GM10248 (cell line): Measurements from ENCODE around the gene LRCH1.
A peak's percentile ranks its signal among the peaks of the same experiment; 100 is the strongest.

Source experiments
- CTCF ChIA-PET: fragments of 300-600 bp; sonication (Branson Sonifier 250); formaldehyde crosslinking; extraction: SDS; loops from one replicate; lab custom pipeline; 2021; ENCODE audit warnings: antibody characterized with exemption; lab: Yijun Ruan, JAX
- POLR2A ChIA-PET: fragments of 350-650 bp; sonication (Branson Sonifier 250); formaldehyde crosslinking; extraction: SDS; loops from one replicate; lab custom pipeline; 2020; ENCODE audit warnings: antibody characterized with exemption; lab: Yijun Ruan, JAX
- DNase-seq: peaks from one replicate; pipeline ENCODE4 v3.0.0; 2012; ENCODE audit errors: extremely low spot score
- TF ChIP-seq, protein P1 (sequence below): IDR thresholded peaks from 2 replicates; pipeline ENCODE4 v1.5.1; 2012; ENCODE audit warnings: mild to moderate bottlenecking, low read depth; ENCODE audit errors: extremely low read depth, missing control alignments, control extremely low read depth

The LRCH1 gene

GRCh38 chr13:46602531-46602930, 49.6 kb downstream of the LRCH1 start:
- CTCF ChIA-PET: interaction anchor here (0.9 to 2.8 kb wide), 12 partner anchors 8 to 66 kb away, joined by 3 to 12 read pairs (median 6); no protein-coding TSS in a partner anchor
- TF ChIP-seq, protein P1, sequence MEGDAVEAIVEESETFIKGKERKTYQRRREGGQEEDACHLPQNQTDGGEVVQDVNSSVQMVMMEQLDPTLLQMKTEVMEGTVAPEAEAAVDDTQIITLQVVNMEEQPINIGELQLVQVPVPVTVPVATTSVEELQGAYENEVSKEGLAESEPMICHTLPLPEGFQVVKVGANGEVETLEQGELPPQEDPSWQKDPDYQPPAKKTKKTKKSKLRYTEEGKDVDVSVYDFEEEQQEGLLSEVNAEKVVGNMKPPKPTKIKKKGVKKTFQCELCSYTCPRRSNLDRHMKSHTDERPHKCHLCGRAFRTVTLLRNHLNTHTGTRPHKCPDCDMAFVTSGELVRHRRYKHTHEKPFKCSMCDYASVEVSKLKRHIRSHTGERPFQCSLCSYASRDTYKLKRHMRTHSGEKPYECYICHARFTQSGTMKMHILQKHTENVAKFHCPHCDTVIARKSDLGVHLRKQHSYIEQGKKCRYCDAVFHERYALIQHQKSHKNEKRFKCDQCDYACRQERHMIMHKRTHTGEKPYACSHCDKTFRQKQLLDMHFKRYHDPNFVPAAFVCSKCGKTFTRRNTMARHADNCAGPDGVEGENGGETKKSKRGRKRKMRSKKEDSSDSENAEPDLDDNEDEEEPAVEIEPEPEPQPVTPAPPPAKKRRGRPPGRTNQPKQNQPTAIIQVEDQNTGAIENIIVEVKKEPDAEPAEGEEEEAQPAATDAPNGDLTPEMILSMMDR: no peak

DNA sequence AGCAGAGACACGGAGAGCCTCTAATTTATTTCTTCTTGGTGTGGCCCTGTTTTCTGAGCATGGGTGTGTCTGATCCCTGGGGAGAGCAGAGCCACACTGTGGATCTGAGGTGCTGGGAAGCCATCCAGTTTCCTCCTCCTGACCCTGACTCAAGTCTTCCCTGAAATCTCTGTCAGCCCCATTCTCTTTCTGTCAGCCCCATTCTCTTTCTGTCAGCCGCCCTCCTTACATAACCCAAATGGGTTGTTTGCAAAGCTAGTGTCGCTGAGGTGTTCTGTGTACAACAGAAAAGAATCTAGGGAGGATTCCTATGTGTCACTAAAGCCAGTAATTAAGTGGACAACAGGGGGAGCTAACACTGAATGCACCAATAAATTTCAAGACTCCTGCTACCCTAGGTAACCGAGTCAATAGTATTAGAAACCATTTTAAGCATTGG, 50.2 kb downstream of the LRCH1 start:
- CTCF ChIA-PET: interaction anchor here (0.7 to 2.8 kb wide), 13 partner anchors 9 to 78 kb away, joined by 3 to 12 read pairs (median 5); no protein-coding TSS in a partner anchor
- TF ChIP-seq, protein P1: peak; percentile 31
- POLR2A ChIA-PET: no interaction called here

More at GRCh38 chr13:46602531-46602930, 49.6 kb downstream of the LRCH1 start:
- POLR2A ChIA-PET: no interaction called here
- DNase-seq: no peak

GRCh38 chr13:46604226-46604990, 51.4 kb downstream of the LRCH1 start:
- ChIA-PET POLR2A (no interaction called here), CTCF (interaction anchor here (1.3 to 2.8 kb wide), 5 partner anchors 12 to 69 kb away, joined by 4 to 10 read pairs (median 6); no protein-coding TSS in a partner anchor)
- TF ChIP-seq, protein P1: no peak
- no peak for DNase-seq

More for the DNA sequence above, 50.2 kb downstream of the LRCH1 start:
- DNase-seq: no peak

DNA sequence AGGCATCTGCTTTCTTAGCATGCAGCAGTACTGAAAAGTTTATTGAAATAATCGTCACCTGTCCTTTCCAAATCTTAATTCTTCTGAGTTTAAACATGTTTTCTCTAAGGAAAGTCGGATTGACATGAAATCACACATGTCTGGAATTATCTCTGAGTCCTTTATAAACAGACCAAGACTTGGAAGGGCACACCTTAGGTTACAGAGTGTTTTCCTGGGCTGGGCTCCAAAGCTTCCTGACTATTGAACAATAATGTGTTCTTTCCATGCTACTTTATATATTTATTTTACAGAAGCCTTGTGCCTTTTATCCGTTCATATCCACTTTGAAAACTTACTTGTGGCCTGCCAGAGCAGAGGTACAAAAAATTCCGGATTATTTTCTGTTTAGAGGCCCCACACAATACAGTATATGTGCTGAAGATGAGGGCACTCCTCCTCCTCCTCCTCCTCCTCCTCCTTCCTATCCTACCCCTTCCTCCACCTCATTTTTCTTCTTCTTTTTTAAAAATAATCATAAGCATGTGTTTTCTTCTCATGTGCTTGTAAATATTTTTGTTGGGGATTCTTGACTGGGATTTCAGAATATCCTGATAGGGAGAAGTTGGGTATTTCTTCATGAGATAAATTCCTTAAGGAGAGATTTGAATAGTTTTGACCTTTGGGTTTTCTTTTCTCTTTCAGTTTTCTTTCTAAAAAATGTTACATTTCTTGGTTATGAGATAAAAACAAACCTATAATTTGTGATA, 52.3 kb downstream of the LRCH1 start:
- TF ChIP-seq, protein P1: no peak
- POLR2A ChIA-PET: interaction anchor here (0.6 kb wide), 1 partner anchor 10 kb away, joined by 3 read pairs; no protein-coding TSS in a partner anchor
- CTCF ChIA-PET: interaction anchor here (2.0 to 2.2 kb wide), 2 partner anchors 12 to 54 kb away, joined by 6 to 7 read pairs; no protein-coding TSS in a partner anchor
- DNase-seq: no peak

DNA sequence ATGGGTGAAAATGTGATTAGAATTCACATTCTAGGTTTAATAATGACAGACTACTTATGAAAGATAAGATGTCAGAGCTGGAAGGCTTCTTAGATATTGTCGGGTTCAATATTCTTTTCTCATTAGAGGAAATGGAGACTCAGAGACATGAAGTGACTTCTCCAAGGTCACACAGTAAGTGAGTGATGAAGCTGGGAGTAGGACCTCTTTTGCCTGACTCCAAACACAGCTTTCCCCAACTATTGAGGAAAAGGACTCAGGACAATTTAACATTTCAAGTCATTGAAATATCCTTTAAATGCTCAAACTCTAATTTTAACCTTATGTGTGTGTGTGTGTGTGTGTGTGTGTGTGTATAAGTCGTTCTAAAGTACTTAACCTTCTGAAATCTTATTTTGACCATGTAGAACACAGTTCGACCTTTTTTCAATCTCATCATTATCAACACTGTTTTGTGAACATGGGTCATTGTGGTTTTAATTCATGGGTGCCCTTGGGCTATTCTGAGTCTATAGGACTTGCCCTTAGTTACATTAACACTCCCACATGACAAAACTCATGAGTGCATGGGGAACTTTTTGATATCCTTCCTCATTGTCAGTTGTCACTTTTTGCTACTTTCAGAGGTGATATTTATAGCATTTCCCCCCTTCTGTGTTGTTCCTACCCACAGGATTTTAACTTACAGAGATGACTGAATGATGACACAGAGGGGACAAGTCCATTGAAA, 53.0 kb downstream of the LRCH1 start:
- ChIA-PET POLR2A (interaction anchor here (0.6 kb wide), 2 partner anchors 11 to 21 kb away, joined by 3 to 8 read pairs; no protein-coding TSS in a partner anchor), CTCF (interaction anchor here (1.6 to 2.0 kb wide), 2 partner anchors 14 to 54 kb away, joined by 3 to 7 read pairs; no protein-coding TSS in a partner anchor)
- DNase-seq: peak; percentile 34

More for the DNA sequence above, 53.0 kb downstream of the LRCH1 start:
- TF ChIP-seq, protein P1: no peak
